GM19239 (cell line): ENCODE results near the gene CTBP2.

Source experiments
- DNase-seq: peaks from one replicate; pipeline ENCODE4 v3.0.0; 2011; ENCODE audit warnings: low spot score; ENCODE audit not compliant: insufficient read length
- FAIRE-seq: peaks from 2 replicates; lab custom pipeline; 2011; peaks lifted over from hg19 to GRCh38; lab: Jason Lieb, UNC

Gene CTBP2

DNA sequence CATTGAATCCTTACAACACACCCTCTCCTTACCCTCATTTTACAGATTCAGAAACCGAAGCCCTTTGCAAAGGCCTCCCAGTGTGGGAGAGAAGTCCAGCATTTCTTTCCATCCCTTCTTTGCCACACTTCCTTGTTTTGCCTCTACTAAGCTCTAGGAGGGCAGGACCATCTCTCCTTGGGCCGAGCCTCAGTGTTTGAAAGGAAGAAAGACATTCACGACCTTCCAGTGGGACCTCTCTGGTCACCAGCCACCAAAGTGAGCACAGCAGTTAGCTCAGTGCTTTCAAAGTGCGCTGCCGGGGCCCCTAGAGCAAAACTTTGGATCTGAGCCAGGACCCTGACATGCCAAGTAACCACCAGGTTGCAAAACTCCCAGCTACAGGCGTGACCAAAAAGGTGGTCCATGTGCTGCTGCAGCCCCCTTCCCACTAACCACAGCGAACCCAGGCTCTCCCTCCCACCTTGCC, 12.4 kb downstream of the CTBP2 start:
- no peak for FAIRE-seq
- DNase-seq: no peak

DNA sequence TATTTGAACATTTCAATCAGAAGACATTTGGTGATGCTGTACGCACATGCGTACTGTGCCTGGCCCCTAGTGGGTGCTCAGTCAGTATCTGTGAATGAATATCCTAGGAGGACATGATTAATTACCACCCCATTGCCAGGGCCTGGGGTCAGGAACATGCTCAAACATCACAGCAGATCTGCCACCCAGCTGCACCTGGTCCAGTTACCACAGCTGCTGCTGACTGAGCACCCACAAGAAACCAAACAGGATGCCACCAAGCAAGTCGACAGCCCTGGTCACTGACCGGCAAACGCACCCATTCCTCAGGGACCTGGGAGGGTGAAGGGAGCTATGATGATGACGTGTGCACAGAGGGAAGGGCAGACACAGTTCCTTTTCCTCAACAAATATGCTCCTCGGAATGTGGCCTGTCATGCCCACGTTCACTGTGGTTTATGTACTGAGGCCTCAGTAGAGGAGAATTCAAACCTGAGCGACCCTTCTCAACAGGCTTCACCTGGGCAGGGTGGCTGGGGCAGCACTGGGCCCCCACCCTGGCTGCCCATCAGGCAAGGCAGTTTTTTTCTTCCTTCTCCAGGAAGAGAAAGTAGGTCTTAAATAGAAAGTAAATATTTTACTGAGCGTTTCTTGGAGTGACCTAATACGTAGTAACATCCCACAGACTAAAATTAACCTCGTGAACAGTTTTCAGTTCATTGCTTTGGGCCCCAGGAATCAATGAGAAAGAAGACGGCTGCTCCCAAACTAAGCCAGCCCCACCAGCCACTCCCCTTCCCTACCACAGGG, 13.4 kb downstream of the CTBP2 start:
- FAIRE-seq: no peak
- no peak for DNase-seq

DNA sequence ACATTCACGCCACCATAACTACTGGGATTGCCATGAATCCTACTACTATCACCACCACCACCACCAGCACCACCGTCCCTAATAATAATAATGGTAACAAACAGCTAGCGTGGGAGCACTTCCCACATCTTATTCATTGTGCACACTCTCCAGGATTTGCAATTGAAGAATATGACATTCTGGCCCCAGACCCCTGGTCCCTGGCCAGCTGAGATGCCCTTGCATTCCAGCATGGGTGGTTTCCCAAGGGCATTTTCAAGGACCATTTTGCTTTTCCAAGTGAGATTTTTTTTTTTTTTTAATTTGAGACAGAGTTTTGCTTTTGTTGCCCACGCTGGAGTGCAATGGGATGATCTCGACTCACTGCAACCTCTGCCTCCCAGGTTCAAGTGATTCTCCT, 14.7 kb downstream of the CTBP2 start:
- FAIRE-seq: no peak
- no peak for DNase-seq

DNA sequence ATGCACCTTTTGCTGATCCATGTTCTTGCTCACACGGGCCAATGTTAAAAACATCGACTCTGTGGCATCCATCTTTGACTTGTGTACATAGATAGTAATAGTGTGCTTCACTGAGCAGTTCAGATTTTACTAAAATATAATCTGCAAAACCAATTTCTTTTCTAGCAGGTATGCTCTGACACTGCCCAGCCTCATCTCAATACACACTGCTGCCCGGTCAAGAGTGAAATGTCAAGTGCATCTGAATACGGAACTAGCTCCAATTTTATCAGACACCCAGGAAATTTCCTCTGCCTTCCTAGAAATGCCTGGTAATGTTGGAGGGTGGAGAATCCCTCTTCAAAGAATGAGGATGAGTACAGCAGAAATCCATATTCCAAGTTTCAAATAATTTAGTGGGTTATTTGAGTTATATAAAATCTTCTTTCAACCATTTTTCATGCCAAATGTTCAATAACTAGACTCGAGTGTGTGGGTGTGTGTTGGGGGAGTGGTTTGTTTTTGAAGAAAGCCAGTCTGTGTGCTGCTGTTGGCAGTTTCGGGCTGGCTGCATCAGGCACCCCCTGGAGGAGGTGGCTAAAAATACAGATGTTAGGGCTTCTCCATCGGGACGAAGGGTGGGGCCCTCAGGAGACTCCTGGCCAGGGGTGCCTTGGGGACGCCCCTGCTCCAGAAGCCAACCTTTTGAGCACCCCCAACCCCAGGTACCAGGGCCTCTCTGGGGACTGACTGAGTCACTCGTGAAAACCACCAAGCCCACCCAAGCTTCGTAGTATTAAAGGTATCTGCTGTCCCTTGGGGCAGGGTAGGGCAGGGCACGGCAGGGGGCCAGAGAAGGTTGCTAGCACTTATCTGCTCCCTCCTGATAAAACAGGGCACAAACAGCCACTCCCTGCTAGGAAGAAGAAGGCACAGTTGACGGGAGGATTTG, 15.4 kb downstream of the CTBP2 start:
- no peak for DNase-seq
- FAIRE-seq: no peak

DNA sequence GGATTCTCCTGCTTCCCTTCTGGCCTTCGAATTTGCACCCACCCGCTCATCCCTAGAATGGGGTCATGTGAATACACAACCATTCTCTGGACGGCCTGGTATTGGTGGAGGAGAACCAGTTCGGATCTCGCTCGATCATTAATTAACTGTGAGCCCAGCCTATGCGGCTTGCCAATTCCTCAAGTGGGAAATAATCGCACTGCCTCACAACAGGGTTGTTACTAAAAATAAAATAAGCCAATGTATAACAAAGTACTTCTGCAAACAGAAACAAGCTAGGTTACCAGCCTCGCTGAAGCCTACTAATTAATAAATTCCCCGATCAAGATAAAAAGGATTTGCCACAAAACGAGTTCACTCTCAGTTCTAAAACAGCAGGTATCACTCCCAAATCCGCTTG, 16.2 kb downstream of the CTBP2 start:
- FAIRE-seq (no peak), DNase-seq (no peak)

DNA sequence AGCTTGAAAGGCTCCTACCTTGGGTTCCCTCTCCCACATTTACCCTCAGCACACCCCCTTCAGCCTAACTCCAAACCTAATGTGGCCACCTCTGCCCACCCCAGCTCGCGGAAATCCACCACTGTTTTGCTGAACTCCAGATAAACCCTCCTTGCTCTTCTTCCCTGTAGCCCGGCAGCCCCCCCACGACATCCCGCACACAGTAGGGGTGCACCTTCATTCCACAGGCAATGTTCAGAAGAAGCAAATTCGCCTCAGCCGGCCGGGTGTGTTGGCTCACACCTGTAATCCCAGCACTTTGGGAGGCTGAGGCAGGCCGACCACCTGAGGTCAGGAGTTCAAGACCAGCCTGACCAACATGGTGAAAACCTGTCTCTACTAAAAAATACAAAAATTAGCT, 17.4 kb downstream of the CTBP2 start:
- FAIRE-seq: no peak
- no peak for DNase-seq

DNA sequence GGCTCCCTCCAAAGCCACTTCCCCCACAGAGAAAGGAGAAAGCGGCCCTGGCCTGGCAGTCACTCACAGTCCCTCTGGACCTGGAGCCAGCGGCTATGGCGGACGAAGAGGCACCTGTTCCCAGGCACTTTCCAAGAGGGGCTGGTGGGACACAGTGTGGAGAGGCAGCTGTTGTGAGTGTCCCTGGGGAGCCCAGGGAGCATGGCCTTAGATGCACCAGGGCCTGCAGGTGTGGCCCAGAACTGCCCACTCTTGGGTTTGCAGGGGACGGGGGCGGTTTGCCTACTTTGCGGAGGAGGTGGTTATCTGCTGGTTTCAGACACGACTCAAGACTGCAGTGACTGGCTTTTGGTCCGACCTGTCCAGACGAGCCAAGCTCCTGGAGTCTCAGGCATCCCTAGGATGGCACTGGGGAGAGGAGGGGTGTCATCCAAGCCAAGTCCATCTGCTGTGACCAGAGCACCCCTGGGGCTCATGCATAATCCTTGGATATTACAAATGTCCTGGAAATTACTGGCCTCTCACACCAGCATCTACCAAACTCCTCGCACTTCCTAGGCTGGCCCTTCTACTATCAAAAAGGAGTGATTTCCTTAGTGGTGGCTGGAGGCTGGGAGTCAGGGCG, 18.4 kb downstream of the CTBP2 start:
- DNase-seq: no peak

DNA sequence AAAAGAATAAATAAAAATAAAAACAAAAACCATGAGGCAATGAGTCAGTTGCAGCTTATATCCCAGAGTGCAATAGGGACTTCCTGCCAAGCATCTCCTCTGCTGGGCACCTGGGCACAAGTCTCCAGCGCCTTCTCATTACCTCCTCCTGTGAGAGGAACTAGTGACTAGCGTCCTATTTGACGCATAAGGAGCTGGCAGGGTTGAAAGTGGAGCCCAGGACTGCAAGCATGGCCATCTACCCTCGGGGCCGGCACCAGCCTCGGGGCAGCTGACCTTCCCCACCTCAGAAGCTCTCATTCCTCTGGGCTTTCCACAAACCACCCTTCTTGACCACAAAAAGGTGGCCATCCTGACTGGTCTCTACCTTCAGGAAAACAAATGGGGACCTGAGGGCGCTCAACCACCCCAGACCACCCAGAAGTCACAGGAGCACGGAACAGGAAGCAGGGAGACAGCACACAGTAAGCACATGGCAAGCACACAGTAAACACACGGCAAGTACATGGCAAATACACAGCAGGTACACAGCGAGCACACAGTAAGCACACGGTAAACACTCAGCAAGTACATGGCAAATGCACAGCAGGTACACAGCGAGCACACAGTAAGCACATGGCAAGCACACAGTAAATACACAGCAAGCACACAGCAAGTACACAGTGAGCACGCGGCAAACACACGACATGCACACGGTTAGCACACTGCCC, 19.1 kb downstream of the CTBP2 start:
- DNase-seq (no peak), FAIRE-seq (no peak)

More for the DNA sequence above, 18.4 kb downstream of the CTBP2 start:
- FAIRE-seq: no peak

DNA sequence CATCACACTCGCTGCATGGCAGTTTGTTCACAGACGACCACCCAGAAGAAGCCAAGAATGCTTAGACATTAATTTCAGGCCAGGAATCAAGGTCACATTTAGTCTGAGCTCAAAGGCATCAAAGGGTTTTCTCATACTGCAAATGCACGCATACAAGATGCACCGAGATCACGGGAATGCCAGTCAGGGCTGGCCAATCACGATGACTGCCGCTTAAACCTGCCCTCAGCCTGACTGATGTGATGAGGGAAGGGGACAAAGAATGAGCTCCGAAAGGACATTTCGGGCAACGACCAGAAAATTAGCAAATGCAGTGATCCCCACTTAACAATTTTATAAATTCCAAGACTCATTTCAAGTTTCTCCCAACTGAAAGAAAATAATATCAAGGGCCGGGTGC, 20.2 kb downstream of the CTBP2 start:
- FAIRE-seq: no peak
- no peak for DNase-seq

DNA sequence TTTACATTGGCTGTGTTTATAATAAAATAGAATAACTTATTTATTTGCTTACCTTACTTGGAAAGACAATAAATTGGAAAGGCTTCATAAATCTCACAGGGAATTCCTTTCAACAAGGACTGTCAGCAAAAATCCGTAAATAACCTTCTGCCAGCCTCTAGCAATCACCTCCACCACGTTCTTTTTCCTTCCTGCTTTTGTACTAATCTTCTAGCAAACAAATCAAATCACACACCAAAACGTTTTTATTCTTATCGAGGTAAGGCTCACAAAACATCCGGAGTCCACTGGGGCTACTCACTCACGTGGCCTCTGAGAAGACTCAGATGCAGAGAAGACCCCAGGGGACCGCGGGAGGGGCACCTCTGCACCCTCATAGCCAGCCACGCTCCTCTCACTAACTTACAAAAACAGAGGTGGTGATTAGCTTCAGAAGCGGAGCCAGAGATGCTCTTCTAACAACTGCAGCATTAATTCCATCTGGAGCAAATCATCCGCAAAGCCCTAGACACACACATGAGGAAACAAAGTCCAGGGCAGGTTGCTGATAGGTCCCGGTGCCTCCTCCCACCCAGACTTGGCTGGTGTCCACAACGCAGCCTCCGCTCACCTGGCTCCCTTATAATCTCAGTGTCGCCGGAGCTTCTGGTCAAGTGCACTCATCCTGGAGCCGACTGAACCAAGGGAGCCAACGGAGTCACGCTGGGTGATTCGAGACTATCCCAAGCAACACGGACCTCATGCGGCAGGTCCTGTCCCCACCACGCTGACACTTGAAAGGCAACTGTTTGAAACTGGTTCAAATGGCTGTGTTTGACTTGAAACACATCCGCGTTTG, 22.5 kb downstream of the CTBP2 start:
- FAIRE-seq (no peak), DNase-seq (no peak)

DNA sequence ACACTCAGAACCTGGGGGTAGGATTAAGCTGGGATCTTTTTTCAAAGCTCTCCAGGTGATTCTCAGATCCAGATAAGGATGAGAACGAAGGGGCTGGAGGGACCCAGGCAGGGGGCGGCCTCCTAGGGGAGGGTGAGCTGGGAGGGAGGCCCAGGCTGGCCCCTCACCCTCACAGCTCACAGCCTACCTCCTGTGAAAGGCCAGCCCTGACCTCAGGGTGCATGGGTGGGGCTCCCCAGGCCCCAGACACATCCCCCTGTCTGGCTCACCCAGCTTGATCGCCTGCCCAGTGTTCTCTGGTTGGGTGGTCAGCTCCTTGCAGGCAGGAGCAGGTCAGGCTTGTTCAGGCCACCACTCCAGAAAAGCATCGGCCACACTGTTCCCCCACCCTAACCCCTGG, 24.3 kb downstream of the CTBP2 start:
- DNase-seq: no peak
- FAIRE-seq: no peak

DNA sequence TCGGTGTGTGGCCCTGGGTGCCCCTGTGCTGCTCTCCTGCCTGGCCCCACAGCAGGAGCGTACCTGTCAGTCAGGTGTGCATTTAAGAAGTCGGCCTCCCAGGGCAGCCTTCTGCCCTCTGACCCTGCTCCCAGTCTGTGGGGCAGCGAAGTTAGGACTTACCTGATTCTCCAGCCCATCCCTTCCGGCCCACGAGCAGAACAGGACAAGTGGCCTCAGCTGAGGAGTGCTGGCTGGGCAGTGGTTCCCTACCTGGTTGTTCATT, 24.7 kb downstream of the CTBP2 start:
- no peak for DNase-seq
- no peak for FAIRE-seq

DNA sequence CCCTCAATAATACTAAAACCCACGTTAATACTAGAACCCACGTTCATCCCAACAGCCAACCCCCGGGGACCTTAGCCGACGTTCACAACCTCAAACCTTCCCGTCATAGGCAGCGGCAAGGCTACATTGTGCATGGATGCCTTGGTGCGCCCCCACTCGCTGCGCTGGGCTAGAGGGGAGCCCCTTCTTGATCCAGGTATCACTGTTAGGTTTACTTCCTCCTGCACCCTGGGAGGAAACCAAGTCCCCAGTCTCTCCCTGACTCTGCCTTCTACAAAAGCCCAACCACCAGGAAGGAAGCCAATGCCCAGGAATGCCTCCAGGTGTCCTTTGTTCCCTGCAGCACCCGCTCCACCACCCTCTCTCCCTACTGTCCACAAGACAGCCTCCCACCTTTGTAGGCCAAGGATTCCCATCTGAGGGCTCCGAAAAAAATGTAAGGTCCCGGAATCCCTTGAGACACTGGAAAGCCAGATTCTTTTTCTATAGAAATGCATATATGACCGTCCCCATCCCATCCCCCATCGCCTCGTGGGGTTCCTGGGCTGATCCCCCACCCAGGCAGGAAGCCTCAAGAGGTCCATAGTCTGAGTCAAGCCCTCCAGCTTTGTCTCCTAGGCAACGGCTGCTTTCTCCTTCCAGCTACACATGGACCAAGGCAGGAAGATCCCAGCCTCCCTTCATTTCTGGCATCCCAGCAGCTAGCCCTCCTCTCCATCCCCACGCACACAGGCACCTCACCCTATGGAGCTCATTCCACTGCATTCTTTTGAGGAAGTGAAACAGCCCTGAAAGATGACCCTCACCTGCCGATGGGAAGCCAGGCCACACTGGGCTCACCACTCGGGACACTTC, 25.2 kb downstream of the CTBP2 start:
- no peak for FAIRE-seq

DNA sequence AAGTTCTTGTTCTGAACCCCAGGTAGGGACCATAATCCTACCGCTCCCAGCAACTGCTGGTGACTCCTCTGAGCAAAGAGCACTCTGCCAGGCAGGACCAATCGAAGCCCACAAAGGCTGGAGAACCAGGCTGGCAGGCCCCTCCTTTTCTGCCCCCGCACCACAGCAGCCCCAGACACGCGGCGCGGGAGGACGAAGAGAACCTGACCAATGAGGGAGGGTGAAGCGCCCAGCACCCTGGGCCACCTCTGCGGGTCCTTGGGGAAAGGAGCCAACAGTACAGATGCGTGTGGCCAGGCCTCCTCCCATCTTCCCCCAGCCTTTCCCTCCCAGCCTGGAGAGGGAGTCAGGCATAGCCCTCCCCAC, 25.9 kb downstream of the CTBP2 start:
- no peak for FAIRE-seq
- DNase-seq: no peak

More for the DNA sequence above, 25.2 kb downstream of the CTBP2 start:
- DNase-seq: no peak

DNA sequence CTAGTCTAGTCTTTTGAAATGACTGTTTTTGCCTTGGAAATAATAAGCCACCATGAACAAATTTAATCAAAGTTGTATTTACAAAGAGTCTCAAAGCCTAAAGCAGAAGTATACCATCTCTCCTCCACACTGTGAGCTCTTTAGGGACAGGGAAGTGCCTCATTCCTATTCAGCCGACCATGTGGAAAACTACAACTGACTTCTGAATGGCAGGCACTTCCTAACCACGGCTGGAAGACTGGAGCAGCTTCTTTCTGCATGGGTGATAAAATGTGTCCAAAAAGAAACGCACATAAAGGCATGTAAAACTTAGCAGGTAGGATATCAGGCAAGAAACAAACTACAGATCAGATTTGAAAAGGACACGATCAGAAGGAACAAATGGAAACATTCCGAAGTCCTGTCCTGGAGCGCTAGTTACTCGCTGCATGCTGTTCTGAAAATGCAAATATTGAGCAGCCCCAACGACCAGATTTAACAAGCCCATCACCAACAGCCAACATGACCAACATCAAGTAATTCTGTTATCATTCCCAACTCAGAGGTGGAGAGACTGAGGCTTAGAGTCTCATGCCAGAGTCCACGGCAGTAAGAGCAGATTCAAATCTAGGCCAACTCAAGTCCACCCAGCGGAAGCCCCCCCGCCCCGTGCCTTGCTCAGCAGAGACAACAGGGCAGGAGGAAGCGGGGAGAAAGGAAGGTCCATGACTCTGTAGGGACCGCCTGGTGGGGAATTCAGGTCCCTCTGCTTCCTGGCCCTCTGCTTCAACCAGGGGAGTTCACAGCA, 26.5 kb downstream of the CTBP2 start:
- DNase-seq (no peak), FAIRE-seq (no peak)

DNA sequence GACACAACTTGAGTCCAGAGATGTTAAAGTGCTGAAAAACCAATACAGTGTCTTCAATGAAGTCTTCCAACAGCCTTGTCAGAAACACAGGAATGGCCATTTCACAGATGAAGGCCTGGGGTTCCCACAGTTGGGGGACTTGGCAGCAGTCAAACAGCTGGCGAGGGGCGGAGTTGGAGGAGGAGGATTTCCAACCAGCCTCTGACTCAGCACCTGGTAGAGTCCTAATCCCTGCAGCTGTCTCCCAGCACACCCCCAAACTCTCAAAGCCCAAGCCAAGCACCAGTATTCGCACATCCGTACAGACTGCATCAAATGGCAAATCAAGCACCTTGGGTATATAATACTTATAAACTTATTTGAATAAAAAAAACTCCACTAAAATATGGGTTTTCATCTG, 28.0 kb downstream of the CTBP2 start:
- FAIRE-seq (no peak), DNase-seq (no peak)

DNA sequence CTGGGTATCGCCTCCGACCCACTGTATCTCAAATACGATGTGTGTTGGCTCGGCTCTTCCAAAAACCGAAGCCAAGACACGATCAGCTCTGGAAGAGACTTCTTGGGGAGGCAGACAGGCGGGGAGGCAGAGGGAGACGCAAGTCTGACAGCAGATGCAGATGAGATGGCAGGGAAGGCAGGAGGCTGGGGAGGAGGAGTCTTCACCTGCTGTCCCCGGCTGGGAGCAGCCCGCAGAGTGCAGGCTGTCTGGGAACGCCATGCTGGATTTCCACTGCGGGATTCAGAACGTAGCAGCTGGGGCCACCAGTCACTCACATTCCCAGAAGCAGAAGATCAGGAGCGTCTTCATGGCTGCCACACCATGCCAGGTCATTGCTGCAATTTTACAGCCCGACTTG, 29.4 kb downstream of the CTBP2 start:
- no peak for DNase-seq
- FAIRE-seq: no peak

DNA sequence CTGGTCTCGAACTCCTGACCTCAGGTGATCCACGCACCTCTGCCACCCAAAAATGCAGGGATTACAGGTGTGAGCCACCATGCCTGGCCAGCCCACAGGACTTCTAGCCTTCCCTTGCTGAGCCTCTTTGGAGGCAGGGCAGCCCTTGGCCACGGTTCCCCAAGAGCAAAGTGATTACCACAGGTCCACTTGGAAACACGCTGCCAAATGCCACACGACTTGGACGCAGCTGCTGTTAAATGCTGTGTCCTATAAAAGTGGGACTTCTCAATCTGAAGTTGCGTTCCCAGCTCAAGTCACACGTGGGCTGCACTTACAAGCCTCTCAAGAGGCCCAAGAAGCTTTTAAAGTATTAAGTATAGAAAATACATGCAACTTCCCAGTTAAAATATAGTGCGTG, 30.1 kb downstream of the CTBP2 start:
- FAIRE-seq (no peak), DNase-seq (no peak)
